Right atrium auricular region (tissue), 2 donors: ENCODE data around the gene BMP7. TPM values are rescaled to one million over a fixed set of nuclear protein-coding genes. Genes with fewer than 3 reads are reported as not detected.

Source experiments
- DNase-seq: peaks from one replicate; pipeline ENCODE4 v3.0.0-alpha.2; 2019; ENCODE audit warnings: low spot score
- H3K27ac ChIP-seq, 2 donors: fragments of 200-600 bp; sonication (generic); 1 replicate in 1 of 2; 2 replicates in 1 of 2; pipeline ENCODE4 v1.5.1; 2016 to 2019
- H3K27me3 ChIP-seq, 2 donors: fragments of 200-600 bp; sonication (generic); one replicate each; pipeline versions ENCODE4 v1.5.1 to v1.6.0; 2017 to 2019
- H3K36me3 ChIP-seq: fragments of 200-600 bp; sonication (generic); one replicate; pipeline ENCODE4 v1.5.1; 2016
- H3K4me1 ChIP-seq, 2 donors: fragments of 200-600 bp; sonication (generic); one replicate each; pipeline versions ENCODE4 v1.5.1 to v1.6.0; 2017 to 2019
- H3K4me3 ChIP-seq, 2 donors: fragments of 200-600 bp; sonication (generic); 1 replicate in 1 of 2; 2 replicates in 1 of 2; pipeline ENCODE4 v1.5.1; 2017 to 2019; ENCODE audit warnings: mild to moderate bottlenecking in 1 of 2, moderate library complexity in 1 of 2
- H3K9me3 ChIP-seq, 2 donors: fragments of 200-600 bp; sonication (generic); one replicate each; pipeline ENCODE4 v1.5.1; 2019
- CTCF ChIP-seq, 2 donors: fragments of 200-600 bp; sonication (generic); IDR thresholded peaks; one replicate each; pipeline ENCODE4 v1.5.1; 2019; ENCODE audit warnings: antibody characterized with exemption in 2 of 2
- total RNA-seq, 2 donors: library from RNA; depleted of rRNA; stranded (reverse); fragments of >200 nt; gene quantifications; one replicate each; pipeline ENCODE4 v1.1.0, GENCODE V29; 2016

BMP7 gene
- total RNA-seq, 2 donors from 2014 or later = 15.1 to 23.0 TPM

- Histone ChIP-seq H3K9me3 (no peaks in the 10 kb centered on the region), H3K27me3 (no peaks in the 10 kb centered on the region), H3K4me3 (no peak overlapping the region), H3K36me3 (no peaks in the 10 kb centered on the region), H3K27ac (peak overlapping the region; percentile 70 to 86), H3K4me1 (peaks cover 0 to 15% of the 10 kb centered on the region in 2 donors)
- TF ChIP-seq CTCF (IDR thresholded peaks at IDR 0.05) = no peak
- no peak for DNase-seq
Measured at GRCh38 chr20:57157106-57157691, 109.2 kb downstream of the BMP7 start.

DNA sequence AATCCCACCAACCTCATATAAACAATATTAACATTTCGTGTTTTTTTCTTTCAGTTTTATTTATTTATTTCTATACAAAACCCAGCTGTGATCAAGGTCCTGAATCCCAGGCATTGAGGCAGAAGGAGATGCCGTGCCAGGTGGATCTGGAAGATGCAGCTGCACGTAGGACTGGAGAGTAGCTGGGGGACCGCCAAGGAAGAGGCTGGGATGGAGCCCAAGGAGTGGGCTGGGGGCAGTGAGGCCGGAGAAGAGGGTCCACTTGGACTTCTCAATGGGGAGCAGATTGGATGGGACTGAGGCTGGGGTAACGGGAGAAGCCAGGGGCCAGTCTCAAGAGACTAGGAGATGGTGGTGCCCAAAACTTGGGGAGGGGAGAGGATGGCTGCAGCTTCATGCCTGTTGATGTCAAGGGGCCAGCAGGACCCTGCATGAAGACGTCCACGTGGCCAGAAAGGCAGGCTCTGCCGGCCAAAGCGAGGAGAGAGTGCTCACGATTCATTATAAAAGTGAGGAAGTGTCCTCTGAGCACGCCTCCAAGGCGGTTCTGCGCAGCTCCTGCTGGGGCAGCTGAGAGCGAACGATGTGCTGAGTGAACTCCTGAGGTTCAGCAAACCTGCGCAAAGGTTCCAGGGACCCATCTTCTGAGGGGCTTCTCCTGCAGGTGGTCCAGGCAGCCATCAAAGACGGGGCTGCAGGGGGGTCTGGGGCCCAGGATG lies 110.3 kb downstream of the BMP7 start:
- no peaks in the 10 kb centered on the region for H3K36me3 ChIP-seq
- H3K27ac ChIP-seq = peak overlapping the region; percentile 70 to 86
- H3K4me1 ChIP-seq = peaks cover 0 to 15% of the 10 kb centered on the region in 2 donors
- H3K27me3 ChIP-seq = no peaks in the 10 kb centered on the region
- no peak overlapping the region for H3K4me3 ChIP-seq
- no peak for DNase-seq
- no peaks in the 10 kb centered on the region for H3K9me3 ChIP-seq
- no peak for TF ChIP-seq CTCF (IDR thresholded peaks at IDR 0.05)

GRCh38 chr20:57155415-57155814 lies 111.0 kb downstream of the BMP7 start:
- Histone ChIP-seq H3K27ac (no peak overlapping the region), H3K9me3 (no peaks in the 10 kb centered on the region), H3K4me3 (no peak overlapping the region), H3K4me1 (peaks cover 0 to 15% of the 10 kb centered on the region in 2 donors), H3K36me3 (no peaks in the 10 kb centered on the region), H3K27me3 (no peaks in the 10 kb centered on the region)
- TF ChIP-seq CTCF (IDR thresholded peaks at IDR 0.05) = no peak
- no peak for DNase-seq

DNA sequence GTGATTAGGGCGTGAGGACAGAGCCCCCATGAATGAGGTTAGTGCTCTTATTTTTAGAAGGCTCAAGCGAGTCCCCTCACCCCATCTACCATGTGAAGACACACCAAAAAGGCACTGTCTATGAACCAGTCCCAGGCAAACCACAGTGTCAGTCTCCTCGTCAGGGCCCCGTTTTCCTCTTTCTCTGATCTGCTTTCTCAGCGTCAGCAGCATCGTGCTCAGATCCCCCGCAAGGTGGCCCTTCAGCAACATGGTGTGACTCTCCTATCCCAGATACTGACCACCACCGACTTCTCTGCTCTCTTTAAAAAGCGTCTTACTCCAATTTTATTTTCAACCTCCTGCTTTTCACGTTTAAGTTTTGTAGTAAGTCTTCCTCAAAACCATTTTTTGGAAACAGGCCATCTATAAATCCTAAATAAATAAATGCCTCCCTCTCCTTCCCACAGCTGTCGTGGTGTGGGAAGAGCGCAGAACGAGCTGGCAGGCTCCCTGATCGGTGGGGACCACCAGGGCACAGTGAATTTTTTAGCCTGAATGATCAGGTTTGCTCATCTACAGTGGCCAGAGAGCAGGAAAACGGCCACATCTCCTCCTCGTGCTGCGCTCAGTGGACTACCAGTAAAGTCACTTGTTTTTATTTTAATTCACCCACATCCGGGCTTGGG lies 113.1 kb downstream of the BMP7 start:
- Histone ChIP-seq H3K9me3 (no peaks in the 10 kb centered on the region), H3K4me1 (peaks cover 0 to 17% of the 10 kb centered on the region in 2 donors), H3K36me3 (no peaks in the 10 kb centered on the region), H3K27ac (no peak overlapping the region), H3K4me3 (no peak overlapping the region), H3K27me3 (no peaks in the 10 kb centered on the region)
- no peak for DNase-seq
- TF ChIP-seq CTCF (IDR thresholded peaks at IDR 0.05) = no peak

GRCh38 chr20:57152557-57152956 lies 113.9 kb downstream of the BMP7 start:
- Histone ChIP-seq H3K4me3 (no peak overlapping the region), H3K36me3 (no peaks in the 10 kb centered on the region), H3K9me3 (no peaks in the 10 kb centered on the region), H3K27ac (no peak overlapping the region), H3K27me3 (no peaks in the 10 kb centered on the region), H3K4me1 (peaks cover 0 to 17% of the 10 kb centered on the region in 2 donors)
- no peak for TF ChIP-seq CTCF (IDR thresholded peaks at IDR 0.05)
- DNase-seq = no peak
